ENCODE results near the gene IQSEC1.

IQSEC1 gene

GRCh38 chr3:12954180-12954579 lies 119.0 kb downstream of the IQSEC1 start:
- no peak for DNase-seq (ENCODE audit: low read depth)

- DNase-seq (ENCODE audit: low read depth) = no peak
Observed at GRCh38 chr3:12953201-12953995, 119.8 kb downstream of the IQSEC1 start.

GRCh38 chr3:12952343-12953200 lies 120.7 kb downstream of the IQSEC1 start:
- no peak for DNase-seq (ENCODE audit: low read depth)

GRCh38 chr3:12948891-12949711 lies 124.1 kb downstream of the IQSEC1 start:
- no peak for DNase-seq (ENCODE audit: low read depth)

DNA sequence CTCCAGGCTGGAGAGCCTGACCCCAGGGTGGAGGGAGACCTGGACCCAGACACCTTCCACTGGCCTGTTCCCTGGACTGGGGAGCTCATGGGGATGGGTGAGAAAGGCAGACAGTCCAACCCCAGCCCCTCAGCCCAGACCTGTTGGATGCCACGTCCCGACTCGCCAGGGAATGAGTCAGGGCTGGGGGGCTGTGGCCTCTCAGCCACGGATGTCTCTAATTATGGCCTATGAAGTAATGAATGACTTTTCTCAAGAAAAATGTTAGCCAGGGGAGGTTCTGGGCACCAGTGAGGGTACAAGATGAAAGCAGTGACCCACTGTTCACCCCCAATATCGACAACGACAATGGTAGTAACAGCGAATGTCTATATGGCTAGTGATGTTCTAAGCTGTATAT lies 124.9 kb downstream of the IQSEC1 start:
- no peak for DNase-seq (ENCODE audit: low read depth)

GRCh38 chr3:12947504-12948369 lies 125.5 kb downstream of the IQSEC1 start:
- no peak for DNase-seq (ENCODE audit: low read depth)

DNA sequence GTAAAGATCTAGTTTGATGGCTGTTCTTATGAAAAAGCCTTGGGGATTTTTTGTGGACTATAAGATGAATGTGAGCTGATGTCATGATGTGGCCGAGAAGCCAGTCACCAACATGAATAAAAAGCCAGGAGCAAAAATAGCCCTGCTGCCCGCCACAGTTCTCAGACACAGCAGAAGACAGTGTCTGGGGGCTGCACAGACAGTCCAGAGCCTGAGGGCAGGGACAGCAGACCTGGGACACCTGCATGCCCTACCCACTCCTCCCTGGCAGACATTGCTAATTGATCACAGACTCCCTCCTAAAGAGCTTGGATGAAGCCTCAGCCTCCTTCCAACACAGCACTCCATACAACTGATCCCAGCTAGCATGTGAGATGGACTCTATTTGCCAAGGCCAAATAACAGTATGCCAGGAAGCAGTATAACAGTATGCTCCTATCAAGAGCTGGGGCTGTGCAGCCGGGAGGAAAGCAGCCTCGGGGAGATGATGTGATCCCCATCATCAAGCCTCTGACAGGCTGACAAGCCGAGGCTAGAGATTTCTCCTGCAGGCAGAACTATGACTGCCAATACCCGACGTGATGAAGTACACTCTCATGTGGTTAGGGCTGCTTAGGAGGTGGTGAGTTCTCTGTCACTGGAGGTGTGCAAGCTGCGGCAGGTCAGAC lies 126.4 kb downstream of the IQSEC1 start:
- no peak for DNase-seq (ENCODE audit: low read depth)

DNA sequence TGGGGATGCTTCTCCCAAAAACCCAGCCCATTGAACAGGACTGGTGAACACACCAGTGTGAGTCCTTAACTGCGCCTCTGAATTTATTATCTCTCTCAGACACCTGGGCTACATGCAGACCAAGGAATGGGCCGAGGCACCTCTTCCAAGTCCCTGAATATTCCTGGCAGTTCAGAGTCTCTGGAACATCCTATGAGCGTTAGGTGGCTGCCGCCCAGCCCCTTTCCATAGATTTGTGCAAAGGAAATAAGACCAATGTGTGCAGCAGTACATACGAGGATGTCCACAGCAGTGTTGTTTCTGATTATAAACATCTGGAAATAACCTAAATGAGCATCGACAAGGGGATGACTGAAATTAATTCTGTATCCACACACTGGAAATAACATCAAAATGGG lies 127.0 kb downstream of the IQSEC1 start:
- DNase-seq (ENCODE audit: low read depth) = no peak

DNA sequence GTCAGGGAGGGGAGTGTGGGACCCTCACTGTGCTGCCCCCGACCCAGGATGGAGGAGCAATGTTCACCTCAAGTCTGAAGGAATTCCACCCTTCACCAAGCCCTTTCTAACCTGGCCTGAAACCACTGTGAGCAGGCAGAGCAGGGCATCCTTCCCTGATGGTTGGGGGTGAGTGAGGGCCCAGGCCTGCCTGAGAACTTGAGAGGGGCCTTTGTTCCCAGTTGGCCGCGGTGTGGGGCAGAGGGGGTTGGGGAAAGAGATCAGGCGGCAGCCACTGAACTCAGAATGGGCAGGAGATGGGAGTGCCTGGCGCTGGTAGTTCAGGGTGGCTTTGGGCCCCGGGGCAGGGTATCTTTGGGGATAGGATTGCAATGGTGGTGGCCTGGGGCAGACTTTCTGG lies 128.4 kb downstream of the IQSEC1 start:
- no peak for DNase-seq (ENCODE audit: low read depth)

DNA sequence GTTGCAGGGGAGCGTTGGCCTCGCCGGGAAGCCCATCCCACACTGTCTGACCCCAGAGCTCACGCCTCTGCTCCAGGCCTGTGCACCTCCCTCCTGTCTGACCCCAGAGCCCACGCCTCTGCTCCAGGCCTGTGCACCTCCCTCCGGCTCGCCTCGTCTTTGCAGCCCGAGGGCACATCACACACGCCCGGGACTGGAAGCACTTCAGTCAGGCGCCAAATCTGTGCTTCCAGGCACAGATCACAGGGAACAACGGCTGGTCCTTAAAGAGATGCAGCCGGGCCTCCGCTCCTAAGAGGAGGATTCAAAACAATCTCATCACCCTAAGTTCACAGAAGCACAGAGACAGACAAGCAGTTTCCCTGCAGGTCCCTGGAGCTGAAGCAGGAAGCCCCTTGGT lies 128.8 kb downstream of the IQSEC1 start:
- DNase-seq (ENCODE audit: low read depth) = no peak

DNA sequence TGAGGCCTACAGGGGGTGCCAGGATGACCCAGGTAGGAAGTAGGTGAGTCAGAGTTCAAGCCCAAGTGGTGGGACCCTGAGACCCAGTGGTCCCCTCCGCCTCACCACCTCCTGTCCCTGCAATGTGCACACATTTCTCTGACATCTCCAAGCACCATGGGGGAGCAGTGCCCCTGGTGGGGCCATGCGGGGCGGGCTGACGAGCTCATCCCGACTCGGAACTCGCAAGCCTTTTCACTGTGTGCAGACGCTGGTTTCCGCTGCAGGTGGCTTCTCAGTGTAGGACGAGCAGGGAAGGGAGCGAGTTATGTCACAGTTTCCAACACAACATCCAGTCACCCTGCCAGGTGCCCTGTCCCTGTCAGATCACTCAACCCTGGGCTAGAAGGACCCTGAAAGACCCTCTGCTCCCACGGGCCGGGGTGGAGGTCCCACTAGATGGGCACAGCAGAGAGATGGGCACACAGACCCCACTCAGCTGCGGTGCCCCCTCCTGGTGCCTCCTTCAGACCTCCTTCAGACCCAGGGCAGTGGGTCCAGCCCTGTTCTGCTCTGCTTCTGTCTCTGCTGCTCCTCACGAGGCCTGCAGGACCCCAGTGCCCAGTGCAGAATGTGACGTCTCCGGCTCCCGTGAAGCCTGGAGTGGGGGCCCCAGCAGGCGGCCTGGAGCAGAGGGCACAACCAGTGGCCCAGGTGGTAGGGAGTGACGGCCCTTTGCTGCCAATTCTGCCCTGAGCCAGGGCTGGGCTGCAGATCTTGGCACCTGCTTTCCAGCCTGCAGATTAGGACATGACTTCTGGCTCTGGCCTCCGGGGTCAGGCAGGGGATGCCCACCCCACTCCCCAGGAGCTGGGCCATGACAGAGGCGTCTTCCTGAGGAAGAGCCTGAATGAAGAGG lies 129.9 kb downstream of the IQSEC1 start:
- no peak for DNase-seq (ENCODE audit: low read depth)

DNA sequence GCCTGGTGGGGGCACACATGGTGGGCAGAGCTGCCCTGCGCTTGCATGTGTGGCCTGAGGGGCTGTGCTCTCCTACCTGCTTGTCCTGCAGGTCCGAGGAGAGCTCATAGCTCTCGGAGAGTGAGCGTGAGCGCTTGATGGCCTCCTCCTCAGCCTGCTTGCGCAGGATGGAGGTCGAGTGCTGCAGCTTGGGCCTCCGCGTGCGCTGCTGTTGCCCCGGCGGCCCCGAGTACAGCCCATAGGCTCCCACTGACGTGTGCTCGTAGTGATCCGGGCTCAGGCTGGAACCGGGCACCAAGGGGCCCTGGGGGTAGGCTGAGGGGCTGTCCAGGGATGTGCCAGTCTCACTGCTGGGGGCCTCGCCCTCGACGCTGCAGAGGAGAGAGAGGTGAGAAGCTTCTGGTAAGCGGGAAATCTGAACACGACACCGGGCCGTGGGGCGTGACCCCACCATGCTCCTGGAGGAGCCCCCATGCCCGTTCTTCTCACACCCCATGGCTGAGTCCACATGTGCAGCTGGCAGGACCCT lies 131.7 kb downstream of the IQSEC1 start:
- no peak for DNase-seq (ENCODE audit: low read depth)

- DNase-seq (ENCODE audit: low read depth) = no peak
Observed at GRCh38 chr3:12940854-12941253, 132.4 kb downstream of the IQSEC1 start.

GRCh38 chr3:12939137-12939536 lies 134.1 kb downstream of the IQSEC1 start:
- no peak for DNase-seq (ENCODE audit: low read depth)

DNA sequence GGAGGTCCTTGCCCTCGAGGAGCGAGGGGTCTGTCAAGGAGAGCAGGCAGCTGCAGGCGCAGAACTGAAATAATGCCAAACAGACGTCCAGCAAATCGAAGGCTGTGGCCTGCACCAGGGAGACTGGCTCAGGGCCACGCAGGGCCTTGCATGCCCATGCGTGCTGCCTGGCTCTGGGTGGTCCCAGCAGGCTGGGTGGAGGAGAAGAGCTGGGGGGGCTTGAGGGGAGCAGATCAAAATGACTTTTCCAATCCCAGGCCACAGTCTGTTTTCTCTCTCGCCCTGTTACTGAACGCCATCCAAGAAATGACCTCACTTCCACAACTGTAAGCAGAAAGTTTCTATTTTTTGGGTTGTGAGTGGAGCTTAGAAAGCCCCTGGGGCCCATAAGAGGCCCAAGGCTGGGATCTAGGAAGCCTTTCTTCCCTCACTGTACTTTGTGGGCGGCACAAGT lies 134.9 kb downstream of the IQSEC1 start:
- DNase-seq (ENCODE audit: low read depth) = no peak

- no peak for DNase-seq (ENCODE audit: low read depth)
Observed at GRCh38 chr3:12935861-12936830, 137.1 kb downstream of the IQSEC1 start.

DNA sequence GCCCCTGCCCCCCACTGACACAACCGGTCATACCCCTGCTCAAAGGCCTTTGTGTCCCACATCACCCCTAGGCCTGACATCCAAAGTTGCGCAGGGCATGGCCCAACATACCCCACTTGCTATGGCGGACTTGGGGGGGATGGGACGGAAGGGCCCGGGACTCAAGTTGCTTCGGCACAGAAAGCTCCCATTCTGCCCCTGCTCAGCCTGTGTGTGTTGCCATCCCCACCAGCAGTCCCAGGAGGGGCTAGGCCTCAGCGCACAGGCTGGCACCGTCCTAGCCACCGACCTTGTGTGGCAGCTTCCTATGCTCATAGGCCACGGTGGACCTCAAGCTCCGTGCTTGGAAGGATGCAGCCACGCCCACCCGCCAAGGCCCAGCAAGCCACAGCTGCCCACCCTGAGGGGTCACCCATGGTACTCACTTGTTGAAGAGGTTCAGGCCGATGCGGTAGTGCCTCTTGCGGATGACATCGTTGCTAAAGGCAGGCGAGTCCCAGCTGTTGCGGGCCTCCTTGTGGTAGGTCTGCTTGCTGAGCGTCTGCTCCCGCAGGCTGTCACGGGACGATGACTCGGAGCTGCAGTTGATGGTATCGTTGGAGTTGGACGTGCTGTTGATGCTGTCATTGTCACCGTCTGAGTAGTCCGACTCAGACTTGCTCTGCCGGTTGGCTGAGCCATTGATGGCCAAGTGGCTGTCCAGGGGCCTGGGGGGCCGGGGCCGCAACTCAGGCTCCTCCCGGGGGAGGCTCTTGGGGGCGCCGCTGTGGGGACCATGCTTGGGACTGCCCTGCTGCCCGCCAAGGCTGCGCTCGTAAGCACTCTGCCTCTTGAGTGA lies 138.0 kb downstream of the IQSEC1 start:
- DNase-seq (ENCODE audit: low read depth) = no peak

Measured in stimulated activated CD8-positive, alpha-beta memory T cell treated with anti-CD3 and anti-CD28 coated beads, Interleukin-12 subunit alpha, Interleukin-12 subunit beta, amount 100 ng/mL, for 1 hour (primary cell).